Glutamatergic neuron (in vitro differentiated cells): ENCODE data around the gene MSH3. TPM values are rescaled to one million over a fixed set of nuclear protein-coding genes. Genes with fewer than 3 reads are reported as not detected.
"Not testable (repeated sequence)": the region's sequence is repeated elsewhere in the genome, so short reads cannot be mapped to it uniquely, and the experiment has no call there.

Experiments used
- DNase-seq: peaks from one replicate; pipeline ENCODE4 v3.0.0; 2022
- H3K27ac Mint-ChIP-seq: one replicate; pipeline ENCODE4 v1.8.0; 2020; ENCODE audit warnings: mild to moderate bottlenecking, mixed read lengths, inconsistent platforms; ENCODE audit not compliant: unreplicated experiment
- H3K27me3 Mint-ChIP-seq: one replicate; pipeline ENCODE4 v1.8.0; 2020; ENCODE audit warnings: mild to moderate bottlenecking, moderate library complexity, mixed read lengths, inconsistent platforms; ENCODE audit not compliant: unreplicated experiment
- H3K36me3 Mint-ChIP-seq: one replicate; pipeline ENCODE4 v1.8.0; 2020; ENCODE audit warnings: mild to moderate bottlenecking, mixed read lengths, inconsistent platforms; ENCODE audit not compliant: unreplicated experiment
- H3K4me1 Mint-ChIP-seq: one replicate; pipeline ENCODE4 v1.8.0; 2020; ENCODE audit warnings: mild to moderate bottlenecking, low read depth, mixed read lengths, inconsistent platforms; ENCODE audit not compliant: unreplicated experiment
- H3K4me3 Mint-ChIP-seq: one replicate; pipeline ENCODE4 v1.8.0; 2020; ENCODE audit warnings: mild to moderate bottlenecking, mixed read lengths, inconsistent platforms; ENCODE audit not compliant: unreplicated experiment
- H3K9me3 Mint-ChIP-seq: one replicate; pipeline ENCODE4 v1.8.0; 2020; ENCODE audit warnings: mild to moderate bottlenecking, moderate library complexity, mixed read lengths, inconsistent platforms; ENCODE audit not compliant: unreplicated experiment
- CTCF ChIP-seq: fragments of 200-600 bp; sonication (generic); IDR thresholded peaks from one replicate; pipeline ENCODE4 v1.5.0; 2021; ENCODE audit not compliant: partially characterized antibody, unreplicated experiment
- total RNA-seq: library from RNA; stranded (reverse); fragmentation: NEBNext Ultra II Directional; extraction: Animal tissue kit (Norgen Biotek cat#: 25700); gene quantifications from one replicate; pipeline ENCODE4 v1.2.1, GENCODE V29; 2021; ENCODE audit not compliant: unreplicated experiment

The MSH3 gene
- total RNA-seq, 1 donor from 2014 or later: 14.4 TPM

- no peak overlapping the region for H3K27ac Mint-ChIP-seq
- H3K4me3 Mint-ChIP-seq: no peak overlapping the region
- no peaks in the 10 kb centered on the region for H3K27me3 Mint-ChIP-seq
- H3K36me3 Mint-ChIP-seq: peaks cover 5% of the 10 kb centered on the region
- no peak for TF ChIP-seq CTCF
- H3K9me3 Mint-ChIP-seq: no peaks in the 10 kb centered on the region
- peaks cover 6% of the 10 kb centered on the region for H3K4me1 Mint-ChIP-seq
- DNase-seq: no peak
Observed at GRCh38 chr5:80884086-80884813, 229.8 kb downstream of the MSH3 start.

- peaks cover 5% of the 10 kb centered on the region for H3K36me3 Mint-ChIP-seq
- H3K9me3 Mint-ChIP-seq: no peaks in the 10 kb centered on the region
- no peak for TF ChIP-seq CTCF
- no peak for DNase-seq
- peaks cover 6% of the 10 kb centered on the region for H3K4me1 Mint-ChIP-seq
- H3K27me3 Mint-ChIP-seq: no peaks in the 10 kb centered on the region
- no peak overlapping the region for H3K27ac Mint-ChIP-seq
- no peak overlapping the region for H3K4me3 Mint-ChIP-seq
Observed at GRCh38 chr5:80884929-80885328, 230.5 kb downstream of the MSH3 start.

- H3K27ac Mint-ChIP-seq: no peak overlapping the region
- H3K4me1 Mint-ChIP-seq: peaks cover 6% of the 10 kb centered on the region
- DNase-seq: no peak
- no peak overlapping the region for H3K4me3 Mint-ChIP-seq
- no peak for TF ChIP-seq CTCF
- no peaks in the 10 kb centered on the region for H3K9me3 Mint-ChIP-seq
- no peaks in the 10 kb centered on the region for H3K27me3 Mint-ChIP-seq
- peaks cover 5% of the 10 kb centered on the region for H3K36me3 Mint-ChIP-seq
Observed at GRCh38 chr5:80885396-80886000, 231.0 kb downstream of the MSH3 start.

- Mint-ChIP-seq H3K9me3 (no peaks in the 10 kb centered on the region), H3K27me3 (peaks cover 2% of the 10 kb centered on the region), H3K27ac (no peak overlapping the region), H3K4me3 (no peak overlapping the region), H3K4me1 (no peaks in the 10 kb centered on the region), H3K36me3 (no peaks in the 10 kb centered on the region)
- no peak for TF ChIP-seq CTCF
- no peak for DNase-seq
Observed at GRCh38 chr5:80894083-80894482, 239.6 kb downstream of the MSH3 start.

- Mint-ChIP-seq H3K4me3 (no peak overlapping the region), H3K9me3 (no peaks in the 10 kb centered on the region), H3K4me1 (no peaks in the 10 kb centered on the region), H3K27me3 (peaks cover 2% of the 10 kb centered on the region), H3K27ac (no peak overlapping the region), H3K36me3 (no peaks in the 10 kb centered on the region)
- no peak for DNase-seq
- no peak for TF ChIP-seq CTCF
Observed at GRCh38 chr5:80895523-80895922, 241.1 kb downstream of the MSH3 start.

- H3K36me3 Mint-ChIP-seq, H3K4me3 Mint-ChIP-seq, H3K27ac Mint-ChIP-seq, H3K27me3 Mint-ChIP-seq, H3K4me1 Mint-ChIP-seq, DNase-seq, H3K9me3 Mint-ChIP-seq: not testable (repeated sequence)
Observed at GRCh38 chr5:80902624-80903023, 248.2 kb downstream of the MSH3 start.
